IPS-15b (cell line): Measurements from ENCODE around the gene ZNF600.
A peak's percentile ranks its signal among the peaks of the same experiment; 100 is the strongest.
"Not testable (repeated sequence)": the region's sequence is repeated elsewhere in the genome, so short reads cannot be mapped to it uniquely, and the experiment has no call there.

Experiments
- H3K27me3 ChIP-seq: one replicate; pipeline ENCODE4 v1.6.1; 2013; ENCODE audit warnings: low read length; ENCODE audit not compliant: control insufficient read depth, insufficient read depth
- H3K36me3 ChIP-seq: one replicate; pipeline ENCODE4 v1.6.1; 2013; ENCODE audit warnings: low read length; ENCODE audit not compliant: control insufficient read depth, insufficient read depth
- H3K4me1 ChIP-seq: one replicate; pipeline ENCODE4 v1.6.1; 2013; ENCODE audit warnings: mild to moderate bottlenecking, low read length; ENCODE audit not compliant: control insufficient read depth, insufficient read depth
- H3K4me3 ChIP-seq: one replicate; pipeline ENCODE4 v1.5.1; 2013; ENCODE audit warnings: low read depth, low read length
- H3K9ac ChIP-seq: one replicate; pipeline ENCODE4 v1.6.1; 2013; ENCODE audit warnings: low read depth, mild to moderate bottlenecking, low read length
- H3K9me3 ChIP-seq: one replicate; pipeline ENCODE4 v1.6.1; 2013; ENCODE audit warnings: mild to moderate bottlenecking, low read length; ENCODE audit not compliant: control insufficient read depth, insufficient read depth

The ZNF600 gene

GRCh38 chr19:52739576-52739975 lies 47.0 kb downstream of the ZNF600 start:
- no peaks in the 10 kb centered on the region for H3K36me3 ChIP-seq
- H3K9ac ChIP-seq, result no peak overlapping the region
- no peaks in the 10 kb centered on the region for H3K9me3 ChIP-seq

GRCh38 chr19:52735734-52736133 lies 50.9 kb downstream of the ZNF600 start:
- no peaks in the 10 kb centered on the region for H3K4me1 ChIP-seq
- H3K36me3 ChIP-seq, result no peaks in the 10 kb centered on the region
- peaks cover 3% of the 10 kb centered on the region for H3K27me3 ChIP-seq
- H3K9ac ChIP-seq, result no peak overlapping the region
- H3K9me3 ChIP-seq, result no peaks in the 10 kb centered on the region
- H3K4me3 ChIP-seq, result peak overlapping the region; percentile 26

More at GRCh38 chr19:52739576-52739975, 47.0 kb downstream of the ZNF600 start:
- Histone ChIP-seq H3K4me1 (peaks cover 4% of the 10 kb centered on the region), H3K4me3 (no peak overlapping the region), H3K27me3 (no peaks in the 10 kb centered on the region)

GRCh38 chr19:52734893-52735661 lies 51.5 kb downstream of the ZNF600 start, which contains the start of gene ZNF611:
Gene ZNF611 (minus strand): TSS chr19:52735044. CDS start chr19:52715894, 19,150 bp downstream.
- H3K9ac ChIP-seq, result peak within 1 kb of the TSS; percentile 87
- H3K36me3 ChIP-seq, result no peaks in the 10 kb centered on the region
- peaks cover 3% of the 10 kb centered on the region for H3K27me3 ChIP-seq
- H3K4me1 ChIP-seq, result no peaks in the 10 kb centered on the region
- H3K4me3 ChIP-seq, result peak within 1 kb of the TSS; percentile 96
- H3K9me3 ChIP-seq, result no peaks in the 10 kb centered on the region

GRCh38 chr19:52734331-52734892 lies 52.2 kb downstream of the ZNF600 start:
- H3K9me3 ChIP-seq, result no peaks in the 10 kb centered on the region
- H3K4me3 ChIP-seq, result peak overlapping the region; percentile 96

GRCh38 chr19:52726051-52726450 lies 60.5 kb downstream of the ZNF600 start:
- H3K9me3 ChIP-seq, H3K36me3 ChIP-seq, H3K4me1 ChIP-seq, H3K4me3 ChIP-seq, H3K9ac ChIP-seq, H3K27me3 ChIP-seq: not testable (repeated sequence)

More at GRCh38 chr19:52734331-52734892, 52.2 kb downstream of the ZNF600 start:
- Histone ChIP-seq H3K9ac (peak overlapping the region; percentile 87), H3K27me3 (peaks cover 3% of the 10 kb centered on the region), H3K4me1 (no peaks in the 10 kb centered on the region), H3K36me3 (no peaks in the 10 kb centered on the region)

- Histone ChIP-seq H3K27me3 (no peaks in the 10 kb centered on the region), H3K9ac (no peak overlapping the region), H3K36me3 (peaks cover 11% of the 10 kb centered on the region), H3K9me3 (no peaks in the 10 kb centered on the region), H3K4me3 (no peak overlapping the region), H3K4me1 (no peaks in the 10 kb centered on the region)
These were observed 61.0 kb downstream of the ZNF600 start for GRCh38 chr19:52725528-52725961.

- peaks cover 11% of the 10 kb centered on the region for H3K36me3 ChIP-seq
- no peaks in the 10 kb centered on the region for H3K27me3 ChIP-seq
- H3K9me3 ChIP-seq, result no peaks in the 10 kb centered on the region
- no peak overlapping the region for H3K9ac ChIP-seq
- no peak overlapping the region for H3K4me3 ChIP-seq
- H3K4me1 ChIP-seq, result no peaks in the 10 kb centered on the region
These were observed 61.7 kb downstream of the ZNF600 start for GRCh38 chr19:52724701-52725514.

- not testable (repeated sequence) for H3K9ac ChIP-seq, H3K4me3 ChIP-seq, H3K9me3 ChIP-seq, H3K4me1 ChIP-seq, H3K27me3 ChIP-seq
- peaks cover 14% of the 10 kb centered on the region for H3K36me3 ChIP-seq
These were observed 62.5 kb downstream of the ZNF600 start for GRCh38 chr19:52723907-52724598.

- peaks cover 10% of the 10 kb centered on the region for H3K27me3 ChIP-seq
- no peak overlapping the region for H3K4me3 ChIP-seq
- peaks cover 14% of the 10 kb centered on the region for H3K36me3 ChIP-seq
- no peaks in the 10 kb centered on the region for H3K9me3 ChIP-seq
- peaks cover 3% of the 10 kb centered on the region for H3K4me1 ChIP-seq
- H3K9ac ChIP-seq, result no peak overlapping the region
These were observed 64.3 kb downstream of the ZNF600 start for GRCh38 chr19:52722062-52723003.

- not testable (repeated sequence) for H3K9ac ChIP-seq, H3K9me3 ChIP-seq, H3K4me3 ChIP-seq
- Histone ChIP-seq H3K4me1 (peaks cover 14% of the 10 kb centered on the region), H3K27me3 (peaks cover 12% of the 10 kb centered on the region), H3K36me3 (peaks cover 14% of the 10 kb centered on the region)
These were observed 66.0 kb downstream of the ZNF600 start for GRCh38 chr19:52720541-52720940.
